HG03060 (cell line): Measurements from ENCODE around the gene SBK1.

ENCODE experiments used
- ATAC-seq: cut with Tn5 transposase; IDR thresholded peaks from one replicate; pipeline ENCODE4 v1.9.1; 2021; ENCODE audit warnings: low read depth, moderate number of reproducible peaks; ENCODE audit not compliant: unreplicated experiment

SBK1 gene

DNA sequence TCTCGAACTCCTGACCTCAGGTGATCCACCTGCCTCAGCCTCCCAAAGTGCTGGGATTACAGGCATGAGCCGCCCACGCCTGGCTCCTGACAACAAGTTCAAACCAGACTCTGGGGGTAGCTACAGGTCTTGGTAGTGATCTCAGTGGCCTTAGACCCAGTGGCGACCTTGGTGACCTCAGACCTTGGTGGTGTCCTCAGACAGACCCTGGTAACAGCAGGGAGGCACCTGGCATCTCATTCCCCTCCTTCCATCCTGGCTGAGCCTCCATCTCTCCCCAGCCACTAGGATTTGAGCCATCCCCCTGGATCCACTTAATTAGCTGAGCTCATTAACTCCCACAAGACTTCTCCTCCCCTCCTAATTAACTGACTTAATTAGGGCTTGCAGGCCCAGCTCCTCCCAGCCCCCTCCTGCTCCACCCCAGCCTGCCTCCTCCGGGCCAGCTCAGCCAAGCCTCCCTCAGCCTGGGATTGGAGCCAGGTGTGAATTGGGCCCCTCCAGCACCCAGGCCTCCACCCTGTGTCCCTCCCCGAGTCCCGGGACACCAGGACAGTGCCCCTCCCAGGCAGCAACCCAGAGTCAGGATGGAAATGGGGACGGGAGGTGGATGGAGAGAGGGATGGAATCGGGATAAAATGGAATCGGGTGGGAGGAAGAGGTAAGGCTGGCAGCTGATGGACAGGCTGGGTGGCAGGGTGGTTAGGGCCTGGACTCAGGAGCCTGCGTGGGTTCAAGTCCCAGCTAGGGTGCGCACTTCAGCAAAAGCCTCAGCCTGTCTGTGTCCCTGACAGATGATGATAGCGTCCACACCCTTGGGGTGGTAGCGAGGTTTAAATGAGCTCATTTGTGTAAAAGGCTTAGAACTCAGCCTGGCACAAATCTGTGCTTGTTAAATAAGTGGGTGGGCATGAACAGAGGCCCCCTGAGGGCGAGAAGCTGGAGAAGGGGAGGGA lies 11.2 kb upstream of the SBK1 start:
- ATAC-seq: no peak

DNA sequence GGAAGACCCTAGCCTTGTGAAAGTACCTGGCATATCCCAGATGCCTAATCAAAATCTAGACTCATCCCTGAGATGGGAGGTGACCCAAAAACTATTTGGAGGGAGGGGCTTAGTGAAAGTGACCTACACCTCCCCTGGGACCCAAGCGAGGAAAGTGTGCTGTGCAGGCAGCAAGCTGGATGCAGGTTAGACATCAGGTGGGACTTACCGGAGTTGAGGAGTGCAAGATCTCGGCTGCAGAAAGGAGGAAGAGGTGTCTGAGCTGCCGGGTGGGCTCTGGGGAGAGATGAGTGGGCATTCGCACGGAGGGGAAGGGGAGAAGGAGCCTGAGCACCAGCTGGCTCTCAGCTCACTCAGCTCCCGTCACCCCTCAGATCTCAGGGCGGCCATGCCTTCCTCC lies 10.3 kb upstream of the SBK1 start:
- ATAC-seq: no peak

DNA sequence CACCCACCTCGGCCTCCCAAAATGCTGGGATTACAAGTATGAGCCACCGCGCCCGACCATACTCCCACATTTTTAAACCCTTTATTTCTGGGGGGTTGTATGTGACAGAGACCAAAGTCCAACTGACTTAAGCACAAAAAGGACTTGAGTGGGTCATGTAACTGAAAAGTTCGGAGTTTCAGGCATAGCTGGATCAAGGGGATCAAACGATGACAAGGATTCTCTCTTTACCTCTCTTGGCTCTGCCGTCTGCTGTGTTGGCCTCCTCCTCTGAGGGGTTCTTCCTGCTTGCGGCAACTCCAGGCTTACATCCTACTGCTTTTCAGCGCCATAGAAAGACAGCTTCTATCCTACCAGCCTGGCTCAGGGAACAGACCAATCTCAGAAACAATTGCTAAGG lies 9.2 kb upstream of the SBK1 start:
- no peak for ATAC-seq

DNA sequence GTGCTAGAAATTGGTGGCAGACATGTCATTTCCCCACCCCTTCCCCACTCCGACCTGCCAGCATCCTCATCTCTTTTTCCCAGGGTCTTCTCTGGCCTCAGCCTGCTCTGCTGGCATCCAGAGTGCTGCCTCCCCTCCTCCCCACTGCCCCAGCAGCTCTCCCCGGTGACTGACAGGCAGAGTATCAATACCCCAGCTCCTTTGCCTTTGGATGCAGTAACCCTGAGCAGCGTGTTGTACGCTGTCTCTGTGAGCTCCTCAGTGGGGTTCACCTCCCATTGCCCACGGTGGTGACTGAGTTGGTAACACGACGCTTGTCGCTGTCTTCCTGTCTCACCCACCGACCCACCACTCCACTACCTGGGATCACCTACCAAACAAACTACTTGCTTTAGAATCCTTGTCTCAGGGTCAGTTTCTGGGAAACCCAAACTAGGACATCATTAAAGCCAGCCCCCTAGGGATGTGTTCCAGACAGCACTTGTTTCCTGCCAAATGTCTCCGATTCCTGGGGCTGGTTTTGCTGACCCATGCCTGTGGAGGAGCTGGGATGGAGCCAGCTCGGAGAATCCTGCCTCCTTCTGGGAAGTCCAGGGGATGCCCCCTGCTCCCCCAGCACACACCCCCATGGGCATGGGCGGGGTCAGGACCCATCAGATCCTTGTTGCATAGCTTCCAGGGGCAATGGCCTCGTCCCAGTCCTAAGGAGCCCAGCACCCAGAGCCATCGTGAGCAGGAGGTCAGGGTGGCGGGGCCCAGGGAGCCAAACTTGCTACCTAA lies 8.3 kb upstream of the SBK1 start:
- ATAC-seq: no peak

DNA sequence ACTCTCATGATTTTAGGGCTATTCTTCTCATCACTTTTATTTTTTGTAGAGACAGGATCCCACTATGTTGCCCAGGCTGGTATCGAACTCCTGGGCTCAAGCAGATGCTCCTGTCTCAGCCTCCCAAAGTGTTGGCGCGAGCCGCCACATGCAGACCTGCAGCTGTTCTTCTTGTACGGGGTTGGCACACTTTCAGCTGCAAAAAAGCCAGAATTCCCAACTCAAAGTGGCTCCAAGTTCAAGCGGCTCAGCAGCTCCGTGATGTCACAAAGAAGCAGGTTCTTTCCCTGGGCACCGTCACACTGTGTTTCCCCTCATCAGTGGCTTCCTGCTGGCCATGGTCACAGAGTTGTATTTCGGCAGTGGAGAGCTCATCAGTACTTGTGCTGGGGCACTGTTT lies 6.7 kb upstream of the SBK1 start:
- ATAC-seq: no peak

DNA sequence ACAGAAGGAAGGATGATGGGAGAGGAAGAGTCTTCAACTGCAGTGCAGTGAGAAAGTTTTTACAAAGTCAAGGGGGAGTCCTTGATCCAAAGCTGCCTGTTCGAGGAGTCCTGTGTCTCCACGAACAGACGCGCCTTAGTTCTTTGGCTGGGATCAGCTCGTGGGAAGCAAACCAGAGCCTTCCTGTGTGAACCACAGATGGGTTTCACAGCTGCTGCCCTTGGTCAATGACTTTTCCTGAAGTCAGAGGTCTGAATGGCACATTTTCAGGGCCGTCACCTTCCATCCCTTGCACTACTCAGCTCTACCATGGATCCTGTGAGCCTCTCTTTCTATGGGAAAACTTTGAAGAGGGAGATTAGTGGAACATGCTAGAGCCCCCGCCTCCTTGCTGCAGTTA lies 4.2 kb upstream of the SBK1 start:
- no peak for ATAC-seq

DNA sequence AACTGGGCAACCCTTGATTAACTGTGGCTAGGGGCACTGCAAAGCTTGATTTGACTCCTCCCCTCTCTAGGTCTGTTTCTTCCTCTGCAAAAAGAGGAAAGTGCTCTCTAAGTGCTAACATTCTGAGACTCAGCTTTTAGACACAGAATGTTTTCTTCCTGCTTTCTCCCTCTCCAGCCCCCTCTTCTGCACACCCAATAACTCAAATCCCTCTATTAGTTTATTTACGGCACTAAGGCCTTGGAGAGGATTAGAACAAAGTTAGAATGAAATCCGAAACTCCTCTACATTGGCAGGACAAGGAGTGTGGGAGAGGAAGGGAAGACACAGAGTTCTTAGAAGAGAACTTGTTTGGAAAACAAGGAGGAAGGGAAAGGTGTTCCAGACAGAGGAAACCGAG lies 3.3 kb upstream of the SBK1 start:
- ATAC-seq: no peak

DNA sequence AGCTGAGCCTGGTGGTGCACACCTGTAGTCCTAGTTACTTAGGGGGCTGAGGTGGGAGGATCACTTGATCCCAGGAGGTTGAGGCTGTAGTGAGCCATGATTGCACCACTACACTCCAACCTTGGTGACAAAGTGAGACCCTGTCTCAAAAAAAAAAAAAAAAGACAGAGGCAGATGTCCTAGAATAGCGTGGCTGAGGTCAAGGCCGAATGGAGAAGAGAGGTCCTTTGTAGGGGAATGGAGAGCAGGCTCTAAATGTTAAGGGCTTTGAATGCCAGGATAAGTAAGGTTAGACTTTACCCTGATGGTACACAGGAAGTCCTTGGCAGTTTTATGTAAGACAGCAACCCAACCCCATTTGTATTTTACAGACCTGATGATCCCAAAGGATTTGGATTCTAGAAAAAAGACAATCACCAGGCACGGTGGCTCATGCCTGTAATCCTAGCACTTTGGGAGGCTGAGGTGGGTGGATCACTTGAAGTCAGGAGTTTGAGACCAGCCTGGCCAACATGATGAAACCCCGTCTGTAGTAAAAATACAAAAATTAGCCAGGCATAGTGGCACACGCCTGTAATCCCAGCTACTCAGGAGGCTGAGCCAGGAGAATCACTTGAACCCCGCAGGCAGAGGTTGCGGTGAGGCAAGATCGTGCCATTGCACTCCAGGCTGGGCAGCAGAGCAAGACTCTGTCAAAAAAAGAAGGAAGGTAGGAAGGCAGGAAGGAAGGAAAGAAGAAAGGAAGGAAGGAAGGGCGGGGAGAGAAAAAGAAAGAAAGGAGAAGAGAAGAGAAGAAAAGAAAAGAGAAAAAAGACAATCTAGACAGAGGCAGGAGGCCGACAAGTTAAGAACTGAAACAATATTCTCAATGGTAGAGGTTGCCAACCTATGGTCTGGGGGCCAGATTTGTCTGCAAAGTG lies 2.1 kb upstream of the SBK1 start:
- no peak for ATAC-seq

DNA sequence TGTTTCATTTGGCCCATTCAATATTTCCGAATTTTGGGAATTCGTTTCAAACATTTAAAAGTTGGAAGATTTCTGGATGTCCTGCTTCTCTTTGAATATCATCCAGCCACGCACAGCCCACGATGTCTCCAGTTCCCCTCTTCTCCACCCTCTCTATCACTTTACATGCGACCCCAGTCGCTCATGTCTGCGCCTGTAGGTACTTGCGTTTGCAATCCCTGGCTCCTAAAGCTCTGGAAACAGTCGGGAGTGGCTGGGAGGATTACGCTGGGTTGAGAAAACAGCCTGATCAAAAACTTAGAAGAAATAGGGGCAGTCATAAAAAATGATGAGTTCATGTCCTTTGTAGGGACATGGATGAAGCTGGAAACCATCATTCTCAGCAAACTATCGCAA lies 1.5 kb upstream of the SBK1 start:
- ATAC-seq: no peak

DNA sequence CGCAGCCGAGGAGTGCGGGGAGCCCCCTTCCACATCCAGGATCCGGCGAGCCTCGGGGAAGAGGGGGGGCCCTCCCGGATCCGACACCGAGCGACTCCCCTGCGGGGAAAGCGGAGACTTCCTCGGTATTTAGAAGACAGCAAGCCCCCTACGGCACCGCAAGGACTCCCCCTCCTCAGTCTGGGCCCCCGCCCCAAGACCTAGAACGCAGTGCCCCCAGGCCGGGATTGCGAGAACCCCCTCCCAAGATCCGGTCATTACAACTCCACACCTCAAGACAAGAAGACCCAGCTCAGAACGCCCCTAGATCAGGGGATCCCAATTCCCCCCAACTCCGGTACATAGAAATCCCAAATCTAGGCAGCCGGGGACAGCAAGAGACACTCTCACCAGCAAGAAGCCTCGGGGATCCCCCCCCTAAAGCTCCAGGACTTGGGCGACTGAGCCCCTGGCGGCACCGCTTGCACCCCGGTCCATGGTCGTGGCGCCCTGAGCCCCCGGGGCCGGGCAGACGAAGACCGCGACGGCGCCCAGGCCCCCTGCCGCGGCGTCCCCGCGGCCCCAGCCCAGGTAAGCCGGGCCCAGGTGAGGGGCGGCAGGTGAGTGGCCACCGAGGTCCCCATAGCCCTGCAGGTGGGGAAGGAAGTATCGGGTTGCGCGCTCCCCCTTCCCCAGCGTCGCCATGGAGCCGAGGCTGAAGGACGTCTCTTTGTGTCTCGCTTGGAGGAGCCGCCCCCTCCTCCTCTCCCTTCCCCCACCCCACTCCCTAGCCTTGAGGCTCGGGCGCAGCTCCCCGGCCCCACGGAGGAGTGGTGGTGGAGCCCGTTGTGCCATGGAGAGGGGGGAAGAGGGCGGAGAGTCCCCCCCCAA lies 641 bp downstream of the SBK1 start:
- ATAC-seq: no peak

DNA sequence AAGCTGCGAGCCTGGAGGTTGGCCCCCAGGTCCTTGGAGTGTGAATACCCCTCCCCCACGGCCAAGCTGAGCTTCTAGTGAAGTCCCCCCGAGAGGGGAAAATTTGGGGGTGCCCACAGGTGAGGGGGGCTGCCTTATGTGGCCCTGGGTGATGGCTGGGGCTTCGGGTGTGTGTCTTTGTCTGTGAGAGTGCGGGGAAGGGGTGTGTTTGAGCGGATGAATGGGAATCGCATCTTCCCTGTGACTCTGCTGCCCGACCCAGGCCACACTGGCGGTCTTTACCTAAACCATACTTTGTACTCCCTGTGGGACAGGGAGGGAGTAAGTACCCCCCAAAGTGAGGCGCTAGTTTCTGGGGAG lies 1.3 kb downstream of the SBK1 start:
- no peak for ATAC-seq

DNA sequence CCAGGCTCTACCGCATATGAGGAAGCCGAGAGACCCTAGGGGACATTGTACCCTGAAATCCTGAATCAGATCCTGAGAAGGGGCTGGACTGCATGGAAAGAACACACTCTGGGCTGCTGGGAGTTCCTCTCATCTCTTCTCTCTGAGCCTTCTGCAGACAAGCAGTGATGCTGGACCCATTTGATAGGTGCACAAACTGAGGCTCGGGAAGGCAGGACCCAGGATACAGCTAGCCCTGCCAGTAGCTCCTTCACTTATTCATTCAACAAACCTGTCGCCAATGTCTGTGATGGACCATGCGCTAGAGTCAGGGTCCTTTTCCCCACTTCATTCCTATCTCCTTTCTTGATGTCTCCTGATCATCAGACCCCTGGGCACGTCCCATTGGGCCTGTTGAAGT lies 1.9 kb downstream of the SBK1 start:
- ATAC-seq: no peak

DNA sequence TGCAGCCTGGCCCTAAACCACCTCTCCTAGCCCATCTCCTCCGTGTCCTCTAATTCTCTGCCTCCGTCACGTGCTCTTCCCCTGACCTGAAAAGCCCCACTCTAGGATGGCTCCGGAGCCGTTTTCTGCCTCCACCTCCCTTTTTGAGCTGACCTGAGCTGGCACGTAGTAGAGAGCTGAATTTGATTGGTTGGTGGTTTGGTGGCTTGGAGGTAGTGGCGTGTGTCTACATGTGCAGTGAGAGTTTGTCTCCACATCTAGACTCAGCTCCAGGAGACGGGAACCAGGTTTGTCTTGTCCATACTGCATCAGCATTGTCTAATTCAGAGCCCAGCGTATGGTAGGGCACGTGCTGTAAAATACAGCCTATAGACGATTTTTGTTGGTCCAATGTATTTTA lies 3.0 kb downstream of the SBK1 start:
- ATAC-seq: no peak

DNA sequence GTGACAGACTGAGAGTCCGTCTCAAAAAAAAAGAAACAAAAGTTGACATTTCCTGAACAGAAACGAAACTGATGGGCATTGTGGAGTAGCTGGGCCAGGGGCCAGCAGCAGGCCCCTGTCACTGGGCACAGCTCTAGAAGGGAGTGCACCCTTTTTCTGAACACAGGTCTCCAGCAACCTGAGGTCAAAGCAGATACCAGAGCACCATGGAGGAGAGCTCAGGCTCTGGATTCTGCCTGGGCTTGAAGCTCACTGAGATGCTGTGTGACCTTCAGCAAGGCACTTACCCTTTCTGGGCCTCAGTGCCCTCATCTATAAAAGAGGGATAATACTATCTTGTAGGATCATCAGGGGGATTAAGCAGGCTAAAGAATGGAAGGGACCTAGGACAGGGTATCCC lies 5.0 kb downstream of the SBK1 start:
- ATAC-seq: no peak

DNA sequence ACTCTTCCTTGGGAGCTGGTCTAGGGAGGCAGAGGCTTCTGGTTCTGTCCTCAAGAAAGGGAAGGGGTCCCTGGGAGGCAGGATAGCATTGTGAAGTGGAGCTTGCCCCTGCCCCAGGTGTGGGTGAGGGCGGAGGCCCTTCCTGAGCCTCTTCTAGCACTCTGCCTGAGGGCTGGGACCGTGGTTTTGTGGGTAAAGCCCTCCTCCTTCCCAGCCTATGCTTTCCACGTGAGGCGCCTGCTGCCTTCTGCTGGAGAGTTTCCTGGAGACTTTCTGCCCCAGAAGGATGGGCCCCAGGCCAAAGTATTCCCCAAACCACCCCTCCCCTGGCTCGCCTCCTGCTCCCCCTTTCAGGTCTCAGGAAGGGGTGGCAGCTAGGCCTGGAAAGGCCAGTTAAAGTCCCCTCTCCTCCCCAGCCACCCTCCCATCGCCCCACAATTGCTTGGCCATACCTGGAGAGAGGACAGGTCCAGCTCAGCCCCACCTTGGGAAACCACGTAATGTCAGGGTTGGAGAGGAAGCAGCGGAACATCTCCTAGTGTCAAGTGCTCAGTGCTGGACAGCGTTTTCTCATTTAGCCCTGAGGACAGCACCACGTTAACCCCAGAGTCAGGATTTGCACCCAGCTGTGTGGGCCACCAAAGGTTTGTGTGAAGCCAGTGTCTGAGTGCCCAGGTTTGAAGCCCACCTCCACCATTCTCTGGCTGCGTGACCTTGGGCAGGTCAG lies 5.6 kb downstream of the SBK1 start:
- ATAC-seq: no peak

DNA sequence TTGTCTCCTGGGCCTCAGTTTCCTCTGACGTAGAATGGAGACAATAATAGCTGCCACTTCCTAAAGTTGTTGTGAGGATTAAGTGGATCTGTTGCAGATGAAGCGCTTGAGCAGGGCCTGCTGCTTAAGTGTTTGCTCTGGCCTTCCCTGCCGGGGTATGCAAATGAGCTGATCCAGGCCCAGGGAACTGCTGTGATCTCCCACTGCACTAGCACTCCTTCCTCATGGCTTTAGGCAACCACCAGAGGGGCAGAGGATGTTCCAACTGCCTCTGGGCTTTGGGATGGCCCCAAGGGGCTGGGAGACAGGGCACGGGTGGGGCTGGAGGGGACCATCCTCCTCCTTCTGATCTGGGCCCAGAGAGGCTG lies 6.2 kb downstream of the SBK1 start:
- no peak for ATAC-seq

DNA sequence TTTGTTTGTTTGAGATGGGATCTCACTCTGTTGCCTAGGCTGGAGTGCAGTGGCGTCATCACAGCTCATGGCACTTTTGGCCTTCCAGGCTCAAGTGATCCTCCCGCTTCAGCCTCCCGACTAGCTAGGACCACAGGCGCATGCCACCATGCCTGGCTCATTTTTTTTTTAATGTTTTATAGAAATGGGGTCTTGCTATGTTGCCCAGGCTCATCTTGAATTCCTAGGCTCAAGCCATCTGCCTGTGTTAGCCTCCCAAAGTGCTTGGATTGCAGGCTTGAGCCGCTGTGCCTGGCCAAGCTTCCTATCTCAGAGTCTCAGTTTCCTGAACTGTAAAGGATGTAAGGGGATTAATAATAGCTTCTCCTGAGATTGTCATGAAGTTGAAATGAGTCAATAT lies 8.0 kb downstream of the SBK1 start:
- no peak for ATAC-seq

DNA sequence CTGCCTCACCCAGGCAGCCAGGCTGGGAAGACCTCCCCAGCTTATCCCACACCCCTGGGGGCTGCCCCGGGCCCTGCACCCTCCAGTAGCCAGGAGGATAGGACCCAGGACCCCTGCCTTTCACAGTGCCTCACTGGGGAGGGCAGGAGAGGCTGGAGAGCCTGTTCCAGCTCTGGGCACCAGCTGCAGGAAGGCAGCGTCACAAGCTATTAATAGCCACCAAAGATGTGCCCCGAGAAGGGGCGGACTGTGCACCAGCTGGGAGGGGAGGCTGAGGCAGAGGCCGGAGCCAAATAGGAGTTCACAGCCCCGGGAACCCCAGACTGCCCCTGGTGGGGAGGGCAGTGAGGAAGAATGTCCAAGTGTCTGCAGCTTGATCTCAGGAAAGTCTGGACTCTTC lies 8.8 kb downstream of the SBK1 start:
- ATAC-seq: no peak

DNA sequence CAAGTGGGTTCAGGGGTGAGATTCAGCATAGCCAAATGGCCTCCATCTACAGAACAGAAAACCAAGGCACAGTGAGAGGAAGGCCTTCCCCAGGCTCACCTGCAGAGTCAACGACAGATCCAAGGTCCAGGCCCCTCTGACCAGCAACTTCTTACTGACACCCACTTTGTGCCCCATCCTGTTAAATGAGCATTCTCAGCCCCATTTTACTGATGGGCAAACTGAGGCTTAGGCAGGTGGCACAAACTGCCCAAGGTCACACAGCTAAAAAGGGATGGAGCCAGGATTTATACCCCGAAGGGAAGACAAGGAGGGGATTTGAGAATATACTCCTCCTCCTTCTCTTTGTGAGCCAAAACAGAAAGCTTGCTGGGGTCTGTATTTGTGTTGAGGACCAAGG lies 9.3 kb downstream of the SBK1 start:
- ATAC-seq: no peak
